Right lobe of liver (tissue), 4 donors: ENCODE data around the gene ZNF444.

Experiments
- POLR2A ChIP-seq: fragments of 450-650 bp; IDR thresholded peaks from one replicate; pipeline ENCODE4 v1.6.1; 2017; ENCODE audit warnings: antibody characterized with exemption, mild to moderate bottlenecking
- TF ChIP-seq, protein P1 (sequence below), 4 donors: fragments of 200-600 bp in 3 of 4; fragments of 450-650 bp in 1 of 4; IDR thresholded peaks; one replicate each; pipeline versions ENCODE4 v1.5.1 to v1.8.0; 2016 to 2022; ENCODE audit warnings: antibody characterized with exemption in 4 of 4, mild to moderate bottlenecking in 2 of 4
- donor health status: DM: no; HTN: no; CAD: no.
- donor health status: DM: no; HTN: no; CAD: no.
- donor health status: DM: no; HTN: yes; CAD: no.

DNA sequence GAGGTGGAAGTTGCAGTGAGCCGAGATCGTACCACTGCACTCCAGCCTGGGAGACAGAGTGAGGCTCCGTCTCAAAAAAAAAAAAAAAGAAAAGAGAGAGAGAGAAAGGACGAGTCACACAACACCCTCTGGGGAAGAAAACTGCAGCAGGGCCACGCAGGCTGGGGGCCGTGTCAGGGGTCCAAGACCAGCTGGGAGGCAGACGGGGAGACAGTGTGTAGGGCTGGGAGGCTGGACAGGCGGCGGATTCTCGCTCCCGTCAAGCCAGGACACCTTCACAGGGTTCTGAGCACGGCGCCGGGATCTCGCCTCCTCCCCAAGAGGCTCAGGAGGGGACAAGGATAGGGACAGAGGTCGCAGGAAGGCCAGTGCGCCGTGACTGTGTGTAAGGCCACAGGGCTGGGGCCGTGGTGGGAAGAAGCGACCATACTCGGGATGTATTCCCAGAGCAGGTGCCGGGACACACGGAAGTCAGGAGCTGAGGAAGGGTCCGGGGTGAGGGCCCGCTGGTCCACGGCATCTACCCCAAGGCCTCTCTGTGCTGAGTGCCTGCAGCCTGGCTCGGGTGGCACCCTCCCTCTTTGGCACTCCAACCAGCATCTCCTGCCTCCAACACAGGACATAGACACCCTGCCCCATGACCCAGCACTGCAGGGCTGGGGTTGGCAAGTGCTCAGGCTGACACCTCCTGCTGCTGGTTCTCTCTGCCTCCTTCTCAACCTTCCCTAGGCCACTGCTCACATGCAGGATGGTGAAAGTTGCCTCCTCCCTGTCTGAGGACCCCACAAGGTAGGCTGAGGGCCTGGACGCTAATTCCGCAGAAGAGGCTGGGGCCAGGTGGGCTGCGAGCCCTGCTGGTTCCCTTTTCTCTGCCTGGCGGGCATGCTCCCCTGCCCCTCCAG lies 41.2 kb upstream of the ZNF444 start:
- TF ChIP-seq, protein P1, sequence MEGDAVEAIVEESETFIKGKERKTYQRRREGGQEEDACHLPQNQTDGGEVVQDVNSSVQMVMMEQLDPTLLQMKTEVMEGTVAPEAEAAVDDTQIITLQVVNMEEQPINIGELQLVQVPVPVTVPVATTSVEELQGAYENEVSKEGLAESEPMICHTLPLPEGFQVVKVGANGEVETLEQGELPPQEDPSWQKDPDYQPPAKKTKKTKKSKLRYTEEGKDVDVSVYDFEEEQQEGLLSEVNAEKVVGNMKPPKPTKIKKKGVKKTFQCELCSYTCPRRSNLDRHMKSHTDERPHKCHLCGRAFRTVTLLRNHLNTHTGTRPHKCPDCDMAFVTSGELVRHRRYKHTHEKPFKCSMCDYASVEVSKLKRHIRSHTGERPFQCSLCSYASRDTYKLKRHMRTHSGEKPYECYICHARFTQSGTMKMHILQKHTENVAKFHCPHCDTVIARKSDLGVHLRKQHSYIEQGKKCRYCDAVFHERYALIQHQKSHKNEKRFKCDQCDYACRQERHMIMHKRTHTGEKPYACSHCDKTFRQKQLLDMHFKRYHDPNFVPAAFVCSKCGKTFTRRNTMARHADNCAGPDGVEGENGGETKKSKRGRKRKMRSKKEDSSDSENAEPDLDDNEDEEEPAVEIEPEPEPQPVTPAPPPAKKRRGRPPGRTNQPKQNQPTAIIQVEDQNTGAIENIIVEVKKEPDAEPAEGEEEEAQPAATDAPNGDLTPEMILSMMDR (IDR thresholded peaks at IDR 0.05), result no peak
- no peak for TF ChIP-seq POLR2A
